Measurements from ENCODE around the gene ANKRD37.

The ANKRD37 gene

DNA sequence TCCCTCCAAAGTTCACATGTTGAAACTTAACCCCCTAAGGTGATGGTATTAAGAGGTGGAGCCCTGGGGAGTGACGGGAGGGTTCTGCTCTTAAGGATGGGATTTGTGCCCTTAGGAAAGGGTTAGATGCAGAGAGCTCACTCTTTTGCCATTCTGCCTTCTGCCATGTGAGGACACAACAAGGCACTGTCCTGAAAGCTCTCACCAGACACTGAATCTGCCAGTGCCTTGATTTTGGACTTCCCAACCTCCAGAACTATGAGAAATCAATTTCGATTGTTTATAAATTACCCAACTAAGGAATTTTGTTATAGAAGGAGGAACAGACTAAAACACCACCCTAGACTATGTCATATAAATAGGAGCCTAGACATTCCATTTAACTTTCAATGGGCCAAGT lies 12.6 kb upstream of the ANKRD37 start:
- no peak for DNase-seq (ENCODE audit: low read depth)
- TF ChIP-seq, protein P1, sequence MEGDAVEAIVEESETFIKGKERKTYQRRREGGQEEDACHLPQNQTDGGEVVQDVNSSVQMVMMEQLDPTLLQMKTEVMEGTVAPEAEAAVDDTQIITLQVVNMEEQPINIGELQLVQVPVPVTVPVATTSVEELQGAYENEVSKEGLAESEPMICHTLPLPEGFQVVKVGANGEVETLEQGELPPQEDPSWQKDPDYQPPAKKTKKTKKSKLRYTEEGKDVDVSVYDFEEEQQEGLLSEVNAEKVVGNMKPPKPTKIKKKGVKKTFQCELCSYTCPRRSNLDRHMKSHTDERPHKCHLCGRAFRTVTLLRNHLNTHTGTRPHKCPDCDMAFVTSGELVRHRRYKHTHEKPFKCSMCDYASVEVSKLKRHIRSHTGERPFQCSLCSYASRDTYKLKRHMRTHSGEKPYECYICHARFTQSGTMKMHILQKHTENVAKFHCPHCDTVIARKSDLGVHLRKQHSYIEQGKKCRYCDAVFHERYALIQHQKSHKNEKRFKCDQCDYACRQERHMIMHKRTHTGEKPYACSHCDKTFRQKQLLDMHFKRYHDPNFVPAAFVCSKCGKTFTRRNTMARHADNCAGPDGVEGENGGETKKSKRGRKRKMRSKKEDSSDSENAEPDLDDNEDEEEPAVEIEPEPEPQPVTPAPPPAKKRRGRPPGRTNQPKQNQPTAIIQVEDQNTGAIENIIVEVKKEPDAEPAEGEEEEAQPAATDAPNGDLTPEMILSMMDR (conservative IDR thresholded peaks at IDR 0.05; ENCODE audit: low read depth, low read length) = no peak
- H3K4me3 ChIP-seq (ENCODE audit: low read depth, low read length) = no peak overlapping the region

DNA sequence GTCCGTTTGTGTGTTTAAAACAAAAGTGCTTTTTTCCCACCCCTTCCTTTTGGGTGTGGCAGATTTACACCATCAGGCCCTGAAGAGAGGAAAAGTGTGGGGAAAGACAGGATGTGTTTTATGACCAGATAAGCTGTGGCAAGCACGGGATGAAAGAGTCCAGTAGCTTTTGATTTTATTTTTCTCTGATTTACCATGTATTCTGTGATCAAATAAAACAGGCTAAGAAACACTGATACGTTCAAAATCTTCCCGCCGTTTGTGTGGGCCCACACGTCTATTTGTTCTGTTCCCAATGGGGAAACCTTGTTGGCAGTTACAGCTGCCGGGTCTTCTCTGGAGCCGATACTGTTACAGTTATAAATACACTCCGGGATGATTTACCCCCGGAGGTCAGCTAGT lies 11.7 kb upstream of the ANKRD37 start:
- TF ChIP-seq, protein P1 (conservative IDR thresholded peaks at IDR 0.05; ENCODE audit: low read depth, low read length) = no peak
- peak; percentile 15 for DNase-seq (ENCODE audit: low read depth)
- H3K4me3 ChIP-seq (ENCODE audit: low read depth, low read length) = no peak overlapping the region

DNA sequence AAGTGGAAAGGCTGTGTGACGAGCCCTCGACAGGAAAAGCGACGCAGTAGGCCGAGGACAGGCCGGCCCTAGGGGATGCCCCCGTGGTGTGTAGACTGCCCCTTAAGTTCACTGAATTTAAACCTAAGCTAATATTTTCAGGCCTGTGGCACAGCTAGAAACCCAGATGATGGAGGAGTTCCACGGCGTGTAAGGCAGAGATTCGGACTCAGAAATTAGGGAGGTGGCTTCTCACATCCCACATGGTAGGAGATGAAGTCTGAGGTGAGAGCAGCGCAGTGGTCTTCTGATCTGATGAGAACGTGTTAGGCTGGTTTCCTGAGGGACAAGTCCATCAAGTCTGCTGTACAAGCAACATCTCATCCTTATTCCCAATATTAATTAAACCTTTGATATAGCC lies 8.7 kb upstream of the ANKRD37 start:
- no peak for DNase-seq (ENCODE audit: low read depth)
- H3K4me3 ChIP-seq (ENCODE audit: low read depth, low read length) = no peak overlapping the region
- TF ChIP-seq, protein P1 (conservative IDR thresholded peaks at IDR 0.05; ENCODE audit: low read depth, low read length) = no peak

DNA sequence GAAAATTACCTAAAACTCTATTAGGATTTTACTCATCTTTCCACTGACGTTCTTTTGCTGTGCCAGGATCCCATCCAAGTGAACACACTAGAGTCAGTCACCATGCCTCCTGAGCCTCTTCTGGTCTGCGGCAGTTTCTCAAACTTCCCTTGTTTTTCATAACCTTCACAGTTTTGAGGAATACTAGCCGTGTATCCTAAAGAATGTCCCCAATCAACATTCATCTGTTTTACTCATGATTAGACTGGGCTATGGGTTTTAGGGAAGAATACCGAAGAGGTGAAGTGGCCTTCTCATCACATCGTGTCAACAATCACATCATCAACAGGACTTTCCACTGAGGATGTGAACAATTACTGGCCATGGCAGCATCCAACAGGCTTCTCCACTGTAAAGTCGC lies 5.7 kb upstream of the ANKRD37 start:
- no peak overlapping the region for H3K4me3 ChIP-seq (ENCODE audit: low read depth, low read length)
- DNase-seq (ENCODE audit: low read depth) = no peak
- TF ChIP-seq, protein P1 (conservative IDR thresholded peaks at IDR 0.05; ENCODE audit: low read depth, low read length) = no peak

DNA sequence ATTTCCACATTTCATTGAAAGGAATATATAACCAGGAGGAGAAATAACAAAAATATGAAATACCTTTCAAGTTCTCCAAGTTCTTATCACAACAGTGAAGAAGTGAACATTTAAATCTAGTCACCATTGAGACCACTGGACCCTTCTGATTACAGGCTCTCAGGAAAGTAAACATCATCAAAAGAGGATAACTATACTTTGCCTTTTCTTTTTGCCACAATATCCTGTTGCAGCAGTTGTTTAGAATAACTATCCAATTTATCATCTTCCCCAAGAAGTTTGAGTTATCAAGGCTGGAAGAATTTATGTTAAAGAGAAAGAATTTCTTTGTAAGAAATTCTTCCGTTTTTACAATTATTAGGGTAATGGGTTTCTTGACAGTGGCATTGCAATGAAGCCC lies 4.5 kb upstream of the ANKRD37 start:
- H3K4me3 ChIP-seq (ENCODE audit: low read depth, low read length) = no peak overlapping the region
- TF ChIP-seq, protein P1 (conservative IDR thresholded peaks at IDR 0.05; ENCODE audit: low read depth, low read length) = no peak
- no peak for DNase-seq (ENCODE audit: low read depth)

DNA sequence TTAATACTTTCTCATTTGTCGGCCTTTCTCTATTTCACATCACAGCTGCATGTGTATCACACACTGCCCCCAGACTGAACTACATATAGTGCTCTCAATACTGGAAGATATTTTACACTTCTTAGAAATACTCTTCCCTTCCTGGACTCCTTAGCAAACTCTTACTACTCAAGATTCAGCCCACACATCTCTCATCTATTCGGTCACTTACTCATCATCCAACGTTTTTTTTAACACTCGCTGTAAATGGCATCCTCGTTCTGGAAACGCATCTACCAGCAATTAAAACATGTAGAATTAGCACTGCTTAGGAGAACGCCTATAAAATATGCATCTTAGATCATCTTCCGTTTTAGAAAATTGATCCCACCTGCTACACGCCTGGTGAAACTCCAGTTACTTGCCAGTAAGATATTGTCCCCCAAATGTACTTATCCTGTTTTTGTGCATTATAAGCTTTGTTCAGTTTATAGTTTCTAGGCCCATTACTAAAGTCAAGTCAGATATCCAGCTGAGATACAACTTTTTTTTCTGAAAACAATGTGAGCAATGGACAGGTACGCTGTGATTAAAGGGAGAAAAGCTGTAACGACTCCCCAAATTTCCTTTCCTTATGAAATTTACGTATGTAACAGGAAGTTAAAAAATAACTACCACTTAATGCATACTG lies 1.9 kb upstream of the ANKRD37 start:
- DNase-seq (ENCODE audit: low read depth) = no peak
- H3K4me3 ChIP-seq (ENCODE audit: low read depth, low read length) = no peak overlapping the region
- TF ChIP-seq, protein P1 (conservative IDR thresholded peaks at IDR 0.05; ENCODE audit: low read depth, low read length) = no peak

DNA sequence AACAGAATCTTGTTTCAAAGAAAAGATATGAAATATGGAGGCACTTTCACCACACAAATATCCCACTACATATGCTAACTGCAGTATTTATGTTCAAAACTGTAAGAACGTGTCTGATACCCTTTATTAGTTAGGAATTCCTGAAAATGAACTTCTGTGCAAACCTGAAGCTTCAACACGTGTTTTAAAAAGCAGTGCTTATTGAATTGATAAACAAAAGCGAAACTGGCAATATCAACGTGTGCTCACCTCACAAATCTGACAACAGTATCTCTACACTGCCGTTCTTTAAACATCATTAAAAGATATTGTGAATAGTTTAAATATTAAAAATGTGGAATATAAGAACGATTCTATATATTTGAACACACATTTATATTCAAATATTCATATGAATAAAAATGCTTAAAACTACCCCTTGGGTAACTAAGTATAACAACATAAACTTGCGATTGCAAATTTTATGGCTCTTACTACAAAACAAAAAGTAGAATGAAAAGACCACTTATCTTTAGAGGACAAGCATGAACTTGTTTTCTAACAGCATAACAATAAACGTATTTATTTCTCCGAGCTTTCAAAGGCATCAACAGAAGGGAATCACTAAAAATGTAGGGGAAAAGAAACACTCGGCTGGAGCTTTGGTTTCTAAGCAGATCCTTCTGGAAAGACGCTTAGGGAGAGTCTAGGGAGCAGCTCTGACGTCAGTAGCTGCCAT lies 1.2 kb upstream of the ANKRD37 start, which contains the start of gene LRP2BP:
Gene LRP2BP (minus strand): TSS at position 687 of the 718 bp plus-strand sequence. CDS start 17,738 bp downstream, outside the sequence.
- no peak for DNase-seq (ENCODE audit: low read depth)
- peak within 1 kb of the TSS; percentile 77 for H3K4me3 ChIP-seq (ENCODE audit: low read depth, low read length)
- TF ChIP-seq, protein P1 (conservative IDR thresholded peaks at IDR 0.05; ENCODE audit: low read depth, low read length) = no peak

Data from choroid plexus epithelial cell (primary cell).